Ishikawa (cell line): Measurements from ENCODE around the gene GTF3C1.

ENCODE experiments used
- FOXM1 ChIP-seq: IDR thresholded peaks from 2 replicates; pipeline ENCODE4 v1.6.1; 2012; ENCODE audit warnings: low read depth, borderline replicate concordance
- RAD21 ChIP-seq: IDR thresholded peaks from 2 replicates; pipeline ENCODE4 v1.6.1; 2012; ENCODE audit warnings: low read depth
- REST ChIP-seq: IDR thresholded peaks from 2 replicates; pipeline ENCODE4 v1.6.1; 2012; ENCODE audit warnings: low read depth, mild to moderate bottlenecking
- TAF1 ChIP-seq: IDR thresholded peaks from 2 replicates; pipeline ENCODE4 v1.6.1; 2012; ENCODE audit warnings: low read depth, mild to moderate bottlenecking
- TCF12 ChIP-seq: IDR thresholded peaks from 2 replicates; pipeline ENCODE4 v1.6.1; 2012; ENCODE audit warnings: low read depth
- USF1 ChIP-seq: IDR thresholded peaks from 2 replicates; pipeline ENCODE4 v1.6.1; 2012

- no peak for TF ChIP-seq REST
- no peak for TF ChIP-seq TCF12
- no peak for TF ChIP-seq TAF1
- TF ChIP-seq RAD21 = no peak
- no peak for TF ChIP-seq FOXM1
- TF ChIP-seq USF1 = no peak
Observed at GRCh38 chr16:27483088-27483437, 66.7 kb downstream of the GTF3C1 start.
